B cell (primary cell): ENCODE results near the gene LRIT2.
"Not testable (repeated sequence)": the region's sequence is repeated elsewhere in the genome, so short reads cannot be mapped to it uniquely, and the experiment has no call there.

Experiments
- CTCF ChIP-seq: fragments of 200-600 bp; IDR thresholded peaks from one replicate; pipeline ENCODE4 v1.8.0; 2022; ENCODE audit warnings: antibody characterized with exemption, mild to moderate bottlenecking
- EZH2 ChIP-seq: IDR thresholded peaks from 2 replicates; pipeline ENCODE4 v1.6.1; 2012; ENCODE audit warnings: borderline replicate concordance, low read depth, mild to moderate bottlenecking, moderate library complexity, low read length; ENCODE audit not compliant: insufficient read depth, poor library complexity, severe bottlenecking

GRCh38 chr10:84180386-84180785, 45.0 kb downstream of the LRIT2 start:
- not testable (repeated sequence) for TF ChIP-seq EZH2, CTCF
